SK-N-SH treated with all-trans-retinoic acid at 6 μM for 48 hours (cell line): ENCODE measurements around the gene SERPINA7.

Experiments
- ATAC-seq: fragments of 200-7000 bp; cut with Tn5 transposase; 3 replicates; pipeline ENCODE4 v1.9.1; 2020; ENCODE audit warnings: mild to moderate bottlenecking, moderate library complexity
- ARNTL ChIP-seq: fragments of 450-650 bp; formaldehyde crosslinking; IDR thresholded peaks from 2 replicates; pipeline ENCODE4 v1.5.0; 2020; ENCODE audit warnings: low read depth, mild to moderate bottlenecking, moderate library complexity, borderline replicate concordance
- BACH2 ChIP-seq: fragments of 250-450 bp; sonication (Bioruptor Pico); IDR thresholded peaks from 2 replicates; pipeline ENCODE4 v1.9.0; 2021; ENCODE audit warnings: mild to moderate bottlenecking, borderline replicate concordance
- CREB5 ChIP-seq: fragments of 250-450 bp; sonication (Bioruptor Pico); IDR thresholded peaks from 2 replicates; pipeline ENCODE4 v1.5.1; 2020; ENCODE audit warnings: low read depth, mild to moderate bottlenecking, moderate library complexity
- CSDC2 ChIP-seq: fragments of 250-450 bp; sonication (Bioruptor Pico); IDR thresholded peaks from 2 replicates; pipeline ENCODE4 v1.5.0; 2020; ENCODE audit warnings: mild to moderate bottlenecking, moderate library complexity
- CSRNP3 ChIP-seq: fragments of 250-450 bp; sonication (Bioruptor Pico); IDR thresholded peaks from 2 replicates; pipeline ENCODE4 v1.5.1; 2021; ENCODE audit warnings: mild to moderate bottlenecking, moderate library complexity
- ESRRG ChIP-seq: fragments of 250-450 bp; sonication (Bioruptor Pico); IDR thresholded peaks from 2 replicates; pipeline ENCODE4 v1.6.1; 2021; ENCODE audit warnings: mild to moderate bottlenecking
- GLIS3 ChIP-seq: fragments of 250-450 bp; sonication (Bioruptor Pico); IDR thresholded peaks from 2 replicates; pipeline ENCODE4 v1.5.0; 2020; ENCODE audit warnings: mild to moderate bottlenecking, moderate library complexity
- ISL1 ChIP-seq: fragments of 250-450 bp; sonication (Bioruptor Pico); IDR thresholded peaks from 2 replicates; pipeline ENCODE4 v2.1.2; 2022; ENCODE audit warnings: mild to moderate bottlenecking, moderate library complexity
- OSR1 ChIP-seq: fragments of 250-450 bp; sonication (Bioruptor Pico); IDR thresholded peaks from 2 replicates; pipeline ENCODE4 v1.8.0; 2022; ENCODE audit warnings: moderate library complexity, mild to moderate bottlenecking, inconsistent platforms
- PATZ1 ChIP-seq: fragments of 250-450 bp; sonication (Bioruptor Pico); IDR thresholded peaks from 2 replicates; pipeline ENCODE4 v1.8.0; 2020; ENCODE audit warnings: mild to moderate bottlenecking, moderate library complexity, borderline replicate concordance
- POU6F1 ChIP-seq: fragments of 250-450 bp; sonication (Bioruptor Pico); IDR thresholded peaks from 2 replicates; pipeline ENCODE4 v1.8.0; 2021; ENCODE audit warnings: low read depth, mild to moderate bottlenecking, moderate library complexity, borderline replicate concordance
- PPARA ChIP-seq: fragments of 250-450 bp; sonication (Bioruptor Pico); IDR thresholded peaks from 2 replicates; pipeline ENCODE4 v1.5.0; 2020; ENCODE audit warnings: mild to moderate bottlenecking, borderline replicate concordance
- RARB ChIP-seq: fragments of 250-450 bp; sonication (Bioruptor Pico); IDR thresholded peaks from 2 replicates; pipeline ENCODE4 v1.8.0; 2021; ENCODE audit warnings: mild to moderate bottlenecking, moderate library complexity
- SNAI2 ChIP-seq: fragments of 250-450 bp; sonication (Bioruptor Pico); IDR thresholded peaks from 2 replicates; pipeline ENCODE4 v1.5.0; 2020; ENCODE audit warnings: mild to moderate bottlenecking, moderate library complexity
- TCF4 ChIP-seq: fragments of 250-450 bp; sonication (Bioruptor Pico); IDR thresholded peaks from 2 replicates; pipeline ENCODE4 v1.8.0; 2021; ENCODE audit warnings: mild to moderate bottlenecking, moderate library complexity, borderline replicate concordance
- TOX ChIP-seq: fragments of 250-450 bp; sonication (Bioruptor Pico); IDR thresholded peaks from 2 replicates; pipeline ENCODE4 v1.8.0; 2021; ENCODE audit warnings: mild to moderate bottlenecking, moderate library complexity, borderline replicate concordance
- TSHZ2 ChIP-seq: fragments of 250-450 bp; sonication (Bioruptor Pico); IDR thresholded peaks from 2 replicates; pipeline ENCODE4 v1.5.0; 2020; ENCODE audit warnings: mild to moderate bottlenecking, moderate library complexity
- ZC3H10 ChIP-seq: fragments of 250-450 bp; sonication (Bioruptor Pico); IDR thresholded peaks from 2 replicates; pipeline ENCODE4 v1.5.1; 2021; ENCODE audit warnings: mild to moderate bottlenecking, moderate library complexity
- ZFP3 ChIP-seq: fragments of 250-450 bp; sonication (Bioruptor Pico); IDR thresholded peaks from 2 replicates; pipeline ENCODE4 v1.5.0; 2020; ENCODE audit warnings: mild to moderate bottlenecking, moderate library complexity
- ZFP30 ChIP-seq: fragments of 450-650 bp; formaldehyde crosslinking; IDR thresholded peaks from 2 replicates; pipeline ENCODE4 v1.5.0; 2022; ENCODE audit warnings: mild to moderate bottlenecking, moderate library complexity
- ZNF70 ChIP-seq: fragments of 450-650 bp; formaldehyde crosslinking; IDR thresholded peaks from 2 replicates; pipeline ENCODE4 v1.5.0; 2020; ENCODE audit warnings: mild to moderate bottlenecking, moderate library complexity
- ZNF8 ChIP-seq: fragments of 450-650 bp; formaldehyde crosslinking; IDR thresholded peaks from 2 replicates; pipeline ENCODE4 v1.5.0; 2020; ENCODE audit warnings: mild to moderate bottlenecking, moderate library complexity

SERPINA7 gene

GRCh38 chrX:106037835-106038473 lies 573 bp downstream of the SERPINA7 start:
- no peak for ATAC-seq
- no peak for TF ChIP-seq TOX (CRISPR knock-in tag)
- TF ChIP-seq TCF4 (CRISPR knock-in tag): no peak
- TF ChIP-seq CREB5 (CRISPR knock-in tag): no peak
- TF ChIP-seq ZNF70 (CRISPR knock-in tag): no peak
- TF ChIP-seq RARB (CRISPR knock-in tag): no peak
- TF ChIP-seq TSHZ2 (CRISPR knock-in tag): no peak
- no peak for TF ChIP-seq PATZ1 (CRISPR knock-in tag)
- TF ChIP-seq POU6F1 (CRISPR knock-in tag): no peak
- TF ChIP-seq ZFP30: no peak
- TF ChIP-seq OSR1 (CRISPR knock-in tag): no peak
- no peak for TF ChIP-seq ZFP3 (CRISPR knock-in tag)
- TF ChIP-seq ZC3H10 (CRISPR knock-in tag): no peak
- TF ChIP-seq PPARA (CRISPR knock-in tag): no peak
- no peak for TF ChIP-seq BACH2 (CRISPR knock-in tag)
- no peak for TF ChIP-seq CSRNP3 (CRISPR knock-in tag)
- TF ChIP-seq ESRRG (CRISPR knock-in tag): no peak

- TF ChIP-seq CREB5 (CRISPR knock-in tag) (no peak), ISL1 (no peak), OSR1 (CRISPR knock-in tag) (no peak), ARNTL (no peak), ZNF8 (no peak), TCF4 (CRISPR knock-in tag) (no peak), ZFP30 (no peak), ZFP3 (CRISPR knock-in tag) (no peak), GLIS3 (CRISPR knock-in tag) (no peak), BACH2 (CRISPR knock-in tag) (no peak), ESRRG (CRISPR knock-in tag) (no peak), ZC3H10 (CRISPR knock-in tag) (no peak), SNAI2 (CRISPR knock-in tag) (no peak), ZNF70 (CRISPR knock-in tag) (no peak), PPARA (CRISPR knock-in tag) (no peak), CSDC2 (no peak), TOX (CRISPR knock-in tag) (no peak)
- no peak for ATAC-seq
Observed at GRCh38 chrX:106036716-106037115, 1.8 kb downstream of the SERPINA7 start.
